ENCODE measurements around the gene KIF17.

KIF17 gene

GRCh38 chr1:20626524-20626923, 91.3 kb downstream of the KIF17 start:
- Mint-ChIP-seq H3K4me1 (ENCODE audit: low read depth) (no peaks in the 10 kb centered on the region), H3K36me3 (ENCODE audit: low read depth) (no peaks in the 10 kb centered on the region), H3K9me3 (peaks cover 3% of the 10 kb centered on the region)

GRCh38 chr1:20626098-20626427, 91.7 kb downstream of the KIF17 start:
- H3K9me3 Mint-ChIP-seq = peaks cover 3% of the 10 kb centered on the region
- peaks cover 24% of the 10 kb centered on the region for H3K27me3 Mint-ChIP-seq
- H3K4me3 Mint-ChIP-seq = no peak overlapping the region
- H3K27ac Mint-ChIP-seq = no peak overlapping the region
- H3K4me1 Mint-ChIP-seq (ENCODE audit: low read depth) = no peaks in the 10 kb centered on the region
- no peaks in the 10 kb centered on the region for H3K36me3 Mint-ChIP-seq (ENCODE audit: low read depth)

More at GRCh38 chr1:20626524-20626923, 91.3 kb downstream of the KIF17 start:
- H3K4me3 Mint-ChIP-seq = no peak overlapping the region
- peaks cover 24% of the 10 kb centered on the region for H3K27me3 Mint-ChIP-seq
- no peak overlapping the region for H3K27ac Mint-ChIP-seq

GRCh38 chr1:20625176-20626097, 92.4 kb downstream of the KIF17 start:
- no peaks in the 10 kb centered on the region for H3K4me1 Mint-ChIP-seq (ENCODE audit: low read depth)
- H3K4me3 Mint-ChIP-seq = no peak overlapping the region
- H3K9me3 Mint-ChIP-seq = peaks cover 3% of the 10 kb centered on the region
- H3K27ac Mint-ChIP-seq = no peak overlapping the region
- H3K36me3 Mint-ChIP-seq (ENCODE audit: low read depth) = no peaks in the 10 kb centered on the region
- H3K27me3 Mint-ChIP-seq = peaks cover 24% of the 10 kb centered on the region

- no peak overlapping the region for H3K4me3 Mint-ChIP-seq
- H3K9me3 Mint-ChIP-seq = peaks cover 3% of the 10 kb centered on the region
- no peaks in the 10 kb centered on the region for H3K36me3 Mint-ChIP-seq (ENCODE audit: low read depth)
- no peak overlapping the region for H3K27ac Mint-ChIP-seq
- H3K27me3 Mint-ChIP-seq = peaks cover 27% of the 10 kb centered on the region
- no peaks in the 10 kb centered on the region for H3K4me1 Mint-ChIP-seq (ENCODE audit: low read depth)
Measured at GRCh38 chr1:20624709-20625108, 93.1 kb downstream of the KIF17 start.

- H3K9me3 Mint-ChIP-seq = no peaks in the 10 kb centered on the region
- H3K36me3 Mint-ChIP-seq (ENCODE audit: low read depth) = no peaks in the 10 kb centered on the region
- H3K4me1 Mint-ChIP-seq (ENCODE audit: low read depth) = no peaks in the 10 kb centered on the region
- no peak overlapping the region for H3K27ac Mint-ChIP-seq
- no peak overlapping the region for H3K4me3 Mint-ChIP-seq
- H3K27me3 Mint-ChIP-seq = peaks cover 10% of the 10 kb centered on the region
Measured at GRCh38 chr1:20621012-20621411, 96.8 kb downstream of the KIF17 start.

GRCh38 chr1:20619999-20620398, 97.8 kb downstream of the KIF17 start:
- Mint-ChIP-seq H3K27me3 (peaks cover 7% of the 10 kb centered on the region), H3K9me3 (no peaks in the 10 kb centered on the region), H3K4me1 (ENCODE audit: low read depth) (no peaks in the 10 kb centered on the region), H3K36me3 (ENCODE audit: low read depth) (no peaks in the 10 kb centered on the region), H3K27ac (no peak overlapping the region), H3K4me3 (no peak overlapping the region)

- Mint-ChIP-seq H3K4me1 (ENCODE audit: low read depth) (no peaks in the 10 kb centered on the region), H3K36me3 (ENCODE audit: low read depth) (no peaks in the 10 kb centered on the region), H3K27ac (no peak overlapping the region), H3K27me3 (peaks cover 7% of the 10 kb centered on the region), H3K9me3 (no peaks in the 10 kb centered on the region), H3K4me3 (no peak overlapping the region)
Measured at GRCh38 chr1:20618550-20618949, 99.3 kb downstream of the KIF17 start.

- Mint-ChIP-seq H3K4me1 (ENCODE audit: low read depth) (no peaks in the 10 kb centered on the region), H3K4me3 (no peak overlapping the region), H3K36me3 (ENCODE audit: low read depth) (no peaks in the 10 kb centered on the region), H3K9me3 (no peaks in the 10 kb centered on the region), H3K27ac (no peak overlapping the region), H3K27me3 (peaks cover 7% of the 10 kb centered on the region)
Measured at GRCh38 chr1:20616847-20617487, 100.8 kb downstream of the KIF17 start.

- Mint-ChIP-seq H3K36me3 (ENCODE audit: low read depth) (no peaks in the 10 kb centered on the region), H3K4me1 (ENCODE audit: low read depth) (no peaks in the 10 kb centered on the region), H3K27me3 (peaks cover 7% of the 10 kb centered on the region), H3K4me3 (no peak overlapping the region), H3K27ac (no peak overlapping the region), H3K9me3 (no peaks in the 10 kb centered on the region)
Measured at GRCh38 chr1:20615946-20616846, 101.6 kb downstream of the KIF17 start.

GRCh38 chr1:20614131-20614579, 103.7 kb downstream of the KIF17 start:
- no peak overlapping the region for H3K4me3 Mint-ChIP-seq
- H3K4me1 Mint-ChIP-seq (ENCODE audit: low read depth) = no peaks in the 10 kb centered on the region
- no peaks in the 10 kb centered on the region for H3K9me3 Mint-ChIP-seq
- H3K36me3 Mint-ChIP-seq (ENCODE audit: low read depth) = no peaks in the 10 kb centered on the region
- peaks cover 3% of the 10 kb centered on the region for H3K27me3 Mint-ChIP-seq
- no peak overlapping the region for H3K27ac Mint-ChIP-seq

Measured in stimulated activated naive CD8-positive, alpha-beta T cell treated with anti-CD3 and anti-CD28 coated beads, Interleukin-15, Interleukin-2, amounts not matched to agents 100 ng/mL and 50 ng/mL, for 24 hours (primary cell).